PC-9 (cell line): ENCODE measurements around the gene BAIAP2. TPM values are rescaled to one million over a fixed set of nuclear protein-coding genes. Genes with fewer than 3 reads are reported as not detected.

Experiments used
- BruUV-seq: library from RNA; stranded (reverse); fragments of 400-500 nt; replicated peaks from 2 replicates; lab custom pipeline; 2021; lab: Mats Ljungman, UMichigan
- CTCF ChIA-PET: fragments of 300-600 bp; sonication (Branson Sonifier 250); formaldehyde crosslinking; loops from one replicate; lab custom pipeline; 2022; ENCODE audit warnings: antibody characterized with exemption; lab: Charles Lee
- POLR2A ChIA-PET: fragments of 300-600 bp; sonication (Branson Sonifier 250); formaldehyde crosslinking; loops from one replicate; lab custom pipeline; 2022; ENCODE audit warnings: antibody characterized with exemption; ENCODE audit not compliant: unreplicated experiment; lab: Charles Lee
- DNase-seq, 2 experiments: peaks; one replicate each; pipeline versions ENCODE4 v3.0.0 to v3.0.0-alpha.2; 2015 to 2022; ENCODE audit warnings: mixed read lengths in 1 of 2
- H2AFZ ChIP-seq: fragments of 200-600 bp; sonication (generic); 2 replicates; pipeline ENCODE4 v1.8.1; 2017; ENCODE audit warnings: antibody characterized with exemption
- H3F3A ChIP-seq: fragments of 200-600 bp; sonication (generic); 2 replicates; pipeline ENCODE4 v1.8.1; 2017; ENCODE audit warnings: antibody characterized with exemption, mild to moderate bottlenecking, low read depth; ENCODE audit not compliant: insufficient read depth
- H3K27ac ChIP-seq: fragments of 200-600 bp; sonication (generic); 2 replicates; pipeline ENCODE4 v1.6.1; 2016; ENCODE audit warnings: mixed run types
- H3K27me3 ChIP-seq: fragments of 200-600 bp; sonication (generic); 2 replicates; pipeline ENCODE4 v1.6.1; 2016; ENCODE audit warnings: low read depth, mixed run types; ENCODE audit not compliant: insufficient read depth
- H3K36me3 ChIP-seq: fragments of 200-600 bp; sonication (generic); 2 replicates; pipeline ENCODE4 v1.6.1; 2016; ENCODE audit warnings: low read depth, mixed run types
- H3K4me1 ChIP-seq: fragments of 200-600 bp; sonication (generic); replicated peaks from 2 replicates; pipeline ENCODE4 v1.6.1; 2016; ENCODE audit warnings: mixed run types; ENCODE audit not compliant: insufficient read depth
- H3K4me2 ChIP-seq: fragments of 200-600 bp; sonication (generic); 2 replicates; pipeline ENCODE4 v1.6.1; 2017; ENCODE audit warnings: mixed run types
- H3K4me3 ChIP-seq: fragments of 200-600 bp; sonication (generic); 2 replicates; pipeline ENCODE4 v1.6.1; 2016; ENCODE audit warnings: mixed run types
- H3K79me2 ChIP-seq: fragments of 200-600 bp; sonication (generic); 2 replicates; pipeline ENCODE4 v1.6.1; 2017; ENCODE audit warnings: low read depth, mixed run types
- H3K9me2 ChIP-seq: fragments of 200-600 bp; sonication (generic); 2 replicates; pipeline ENCODE4 v1.8.1; 2017; ENCODE audit warnings: mild to moderate bottlenecking; ENCODE audit not compliant: insufficient read depth
- H3K9me3 ChIP-seq: fragments of 200-600 bp; sonication (generic); 2 replicates; pipeline ENCODE4 v1.8.1; 2016; ENCODE audit warnings: low read depth; ENCODE audit not compliant: insufficient read depth
- H4K20me1 ChIP-seq: fragments of 200-600 bp; sonication (generic); 2 replicates; pipeline ENCODE4 v1.8.1; 2017; ENCODE audit not compliant: insufficient read depth
- EZH2 ChIP-seq: fragments of 200-600 bp; sonication (generic); IDR thresholded peaks from 2 replicates; pipeline ENCODE4 v1.8.0; 2017; ENCODE audit warnings: antibody characterized with exemption, low read depth
- intact Hi-C: fragments of 100-400 bp; cut with micrococcal nuclease; formaldehyde crosslinking; loops from one replicate; pipeline ENCODE4 v1.10.0; 2022; ENCODE audit not compliant: unreplicated experiment
- total RNA-seq: library from RNA; stranded (reverse); gene quantifications from 2 replicates; pipeline ENCODE4 v1.2.3, GENCODE V29; 2021
- TF ChIP-seq, protein P1 (sequence below): fragments of 200-600 bp; sonication (generic); conservative IDR thresholded peaks from 2 replicates; pipeline ENCODE4 v1.6.1; 2017; ENCODE audit warnings: mixed run types, antibody characterized with exemption, mild to moderate bottlenecking, moderate library complexity

The BAIAP2 gene
- total RNA-seq, 1 experiment from 2014 or later = 125 TPM

DNA sequence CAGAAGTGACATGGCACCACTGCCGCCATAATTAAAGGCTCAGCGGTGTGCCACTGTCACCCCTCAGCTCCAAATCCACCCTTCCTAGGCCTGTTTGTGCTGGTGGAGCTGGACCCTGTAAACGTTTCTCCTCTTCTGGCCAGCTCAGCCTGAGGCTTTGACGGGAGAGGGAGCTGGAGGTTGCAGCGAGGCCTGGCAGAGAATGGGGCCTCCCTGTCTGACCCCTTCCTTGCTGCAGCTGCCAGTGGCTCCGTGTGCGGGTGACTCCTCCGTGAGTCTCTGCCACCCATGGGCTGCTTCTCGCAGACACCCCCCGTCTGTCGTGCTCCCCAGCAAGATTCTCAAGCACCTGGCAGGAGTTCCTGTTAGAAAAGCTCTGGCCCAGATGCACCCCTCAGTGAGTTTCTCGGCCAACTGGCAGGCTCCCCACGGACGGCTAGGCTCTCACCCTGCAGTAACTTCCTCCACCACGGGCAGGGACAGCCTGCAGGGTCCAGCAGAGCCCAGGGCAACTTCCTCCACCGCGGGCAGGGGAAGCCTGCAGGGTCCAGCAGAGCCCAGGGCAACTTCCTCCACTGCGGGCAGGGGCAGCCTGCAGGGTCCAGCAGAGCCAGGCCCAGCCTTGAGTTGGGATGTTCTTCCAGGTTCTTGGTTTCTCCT, 48.0 kb upstream of the BAIAP2 start:
- ChIA-PET POLR2A (interaction anchor here (0.6 kb wide), 1 partner anchor 236 kb away, joined by 5 read pairs; no protein-coding TSS in a partner anchor), CTCF (interaction anchor here (0.6 kb wide), 1 partner anchor 573 kb away, joined by 4 read pairs; no protein-coding TSS in a partner anchor)
- intact Hi-C loops = loop anchor here (5.0 kb wide), 2 partner anchors 235 to 500 kb away; partner anchors contain the start of gene CEP131

DNA sequence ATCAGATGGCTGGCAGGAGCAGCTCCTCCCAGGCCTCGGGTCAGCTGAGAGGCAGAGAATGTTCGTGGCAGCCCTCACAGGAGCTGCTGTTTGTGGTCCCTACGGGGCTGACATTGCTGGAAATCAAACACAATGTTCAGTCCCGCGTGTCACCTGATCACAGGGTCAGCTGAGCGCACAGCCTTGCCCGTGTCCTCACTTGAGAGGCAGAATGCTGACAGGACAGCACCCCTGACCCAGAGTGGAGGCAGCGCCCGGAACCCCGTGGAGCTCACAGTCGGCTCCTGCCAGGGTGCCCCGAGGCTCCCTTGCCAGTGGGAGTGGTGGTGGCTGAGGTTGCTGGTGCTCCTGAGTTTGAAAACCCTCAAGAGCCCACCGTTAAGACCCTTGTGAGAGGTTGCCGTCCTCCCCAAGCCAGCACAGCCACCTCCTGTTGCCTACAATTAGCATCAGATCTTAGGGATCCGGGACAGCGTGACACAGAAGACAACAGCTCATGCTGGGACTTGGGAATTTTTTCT, 47.0 kb upstream of the BAIAP2 start:
- H2AFZ ChIP-seq = no peak overlapping the region
- H3K9me3 ChIP-seq = no peaks in the 10 kb centered on the region
- no peak for DNase-seq
- no peak overlapping the region for H3K27ac ChIP-seq
- no peak overlapping the region for H3K4me3 ChIP-seq
- no peaks in the 10 kb centered on the region for H3K9me2 ChIP-seq
- H3K4me1 ChIP-seq = peaks cover 15% of the 10 kb centered on the region
- H3F3A ChIP-seq = no peaks in the 10 kb centered on the region; the same call in 1 of the 2 replicates
- H3K27me3 ChIP-seq = no peaks in the 10 kb centered on the region
- H4K20me1 ChIP-seq = no peaks in the 10 kb centered on the region
- H3K36me3 ChIP-seq = no peaks in the 10 kb centered on the region
- intact Hi-C loops = loop anchor here (5.0 kb wide), 2 partner anchors 234 to 499 kb away; partner anchors contain the start of gene CEP131
- CTCF ChIA-PET = no interaction called here
- TF ChIP-seq EZH2 = no peak
- TF ChIP-seq, protein P1, sequence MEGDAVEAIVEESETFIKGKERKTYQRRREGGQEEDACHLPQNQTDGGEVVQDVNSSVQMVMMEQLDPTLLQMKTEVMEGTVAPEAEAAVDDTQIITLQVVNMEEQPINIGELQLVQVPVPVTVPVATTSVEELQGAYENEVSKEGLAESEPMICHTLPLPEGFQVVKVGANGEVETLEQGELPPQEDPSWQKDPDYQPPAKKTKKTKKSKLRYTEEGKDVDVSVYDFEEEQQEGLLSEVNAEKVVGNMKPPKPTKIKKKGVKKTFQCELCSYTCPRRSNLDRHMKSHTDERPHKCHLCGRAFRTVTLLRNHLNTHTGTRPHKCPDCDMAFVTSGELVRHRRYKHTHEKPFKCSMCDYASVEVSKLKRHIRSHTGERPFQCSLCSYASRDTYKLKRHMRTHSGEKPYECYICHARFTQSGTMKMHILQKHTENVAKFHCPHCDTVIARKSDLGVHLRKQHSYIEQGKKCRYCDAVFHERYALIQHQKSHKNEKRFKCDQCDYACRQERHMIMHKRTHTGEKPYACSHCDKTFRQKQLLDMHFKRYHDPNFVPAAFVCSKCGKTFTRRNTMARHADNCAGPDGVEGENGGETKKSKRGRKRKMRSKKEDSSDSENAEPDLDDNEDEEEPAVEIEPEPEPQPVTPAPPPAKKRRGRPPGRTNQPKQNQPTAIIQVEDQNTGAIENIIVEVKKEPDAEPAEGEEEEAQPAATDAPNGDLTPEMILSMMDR = no peak
- no peak overlapping the region for H3K4me2 ChIP-seq
- H3K79me2 ChIP-seq = no peaks in the 10 kb centered on the region
- POLR2A ChIA-PET = no interaction called here
- BruUV-seq = no TSS peak

More for the DNA sequence above, 48.0 kb upstream of the BAIAP2 start:
- no peaks in the 10 kb centered on the region; the same call in 1 of the 2 replicates for H3F3A ChIP-seq
- no peaks in the 10 kb centered on the region for H4K20me1 ChIP-seq
- no peaks in the 10 kb centered on the region for H3K27me3 ChIP-seq
- no peak for DNase-seq
- TF ChIP-seq EZH2 = no peak
- TF ChIP-seq, protein P1 = no peak
- H3K79me2 ChIP-seq = no peaks in the 10 kb centered on the region
- H3K9me2 ChIP-seq = no peaks in the 10 kb centered on the region
- no peaks in the 10 kb centered on the region for H3K36me3 ChIP-seq
- H3K27ac ChIP-seq = no peak overlapping the region
- H3K4me1 ChIP-seq = peaks cover 10% of the 10 kb centered on the region
- H3K4me3 ChIP-seq = no peak overlapping the region
- H3K9me3 ChIP-seq = no peaks in the 10 kb centered on the region
- no TSS peak for BruUV-seq
- H2AFZ ChIP-seq = no peak overlapping the region
- no peak overlapping the region for H3K4me2 ChIP-seq

GRCh38 chr17:80989586-80989913, 45.4 kb upstream of the BAIAP2 start:
- peaks cover 16% of the 10 kb centered on the region for H3K4me1 ChIP-seq
- H4K20me1 ChIP-seq = no peaks in the 10 kb centered on the region
- no peaks in the 10 kb centered on the region for H3K9me2 ChIP-seq
- ChIA-PET POLR2A (interaction anchor here (0.6 to 0.7 kb wide), 2 partner anchors 208 to 870 kb away, joined by 3 to 5 read pairs; no protein-coding TSS in a partner anchor), CTCF (interaction anchor here (0.8 kb wide), 2 partner anchors 29 to 163 kb away, joined by 3 to 4 read pairs; no protein-coding TSS in a partner anchor)
- H3K4me2 ChIP-seq = peak overlapping the region; percentile 57
- H3F3A ChIP-seq = no peaks in the 10 kb centered on the region; the same call in 1 of the 2 replicates
- H3K4me3 ChIP-seq = peak overlapping the region; percentile 11; the same call in 1 of the 2 replicates
- no peaks in the 10 kb centered on the region for H3K36me3 ChIP-seq
- peak in 1 of 2 experiments; percentile 47 for DNase-seq
- BruUV-seq = no TSS peak
- no peaks in the 10 kb centered on the region for H3K9me3 ChIP-seq
- intact Hi-C loops = loop anchor here (1.0 to 5.0 kb wide), 4 partner anchors 112 to 498 kb away; partner anchors contain the start of genes CEP131, NDUFAF8 and TEPSIN
- H3K27ac ChIP-seq = no peak overlapping the region
- no peak for TF ChIP-seq EZH2
- TF ChIP-seq, protein P1 = no peak
- no peaks in the 10 kb centered on the region for H3K79me2 ChIP-seq
- H2AFZ ChIP-seq = no peak overlapping the region
- no peaks in the 10 kb centered on the region for H3K27me3 ChIP-seq
